HEK293 (cell line): ENCODE data around the gene PDE10A.

Experiments used
- BCL11B ChIP-seq: fragments of 450-650 bp; formaldehyde crosslinking; IDR thresholded peaks from 2 replicates; pipeline ENCODE4 v1.5.1; 2016; ENCODE audit warnings: low read depth, missing biosample characterization, missing genetic modification characterization
- FEZF1 ChIP-seq: fragments of 450-650 bp; formaldehyde crosslinking; IDR thresholded peaks from 2 replicates; pipeline ENCODE4 v1.5.1; 2016; ENCODE audit warnings: missing biosample characterization, missing genetic modification characterization
- GLIS1 ChIP-seq: fragments of 450-650 bp; formaldehyde crosslinking; IDR thresholded peaks from 2 replicates; pipeline ENCODE4 v1.5.1; 2016; ENCODE audit warnings: missing biosample characterization, missing genetic modification characterization
- KLF17 ChIP-seq: fragments of 450-650 bp; formaldehyde crosslinking; IDR thresholded peaks from 2 replicates; pipeline ENCODE4 v1.5.1; 2016; ENCODE audit warnings: missing biosample characterization, missing genetic modification characterization
- KLF7 ChIP-seq: fragments of 450-650 bp; formaldehyde crosslinking; IDR thresholded peaks from 2 replicates; pipeline ENCODE4 v1.5.1; 2016; ENCODE audit warnings: missing biosample characterization, missing genetic modification characterization, borderline replicate concordance
- REST ChIP-seq: fragments of 450-650 bp; formaldehyde crosslinking; IDR thresholded peaks from 2 replicates; pipeline ENCODE4 v1.5.1; 2016; ENCODE audit warnings: missing biosample characterization, missing genetic modification characterization
- SP2 ChIP-seq: fragments of 450-650 bp; formaldehyde crosslinking; IDR thresholded peaks from 2 replicates; pipeline ENCODE4 v1.5.1; 2016; ENCODE audit warnings: missing biosample characterization, missing genetic modification characterization
- YY2 ChIP-seq: fragments of 450-650 bp; formaldehyde crosslinking; IDR thresholded peaks from 2 replicates; pipeline ENCODE4 v1.5.1; 2016; ENCODE audit warnings: missing biosample characterization, missing genetic modification characterization
- ZBTB49 ChIP-seq: fragments of 450-650 bp; formaldehyde crosslinking; IDR thresholded peaks from 2 replicates; pipeline ENCODE4 v1.5.1; 2016; ENCODE audit warnings: missing biosample characterization, missing genetic modification characterization, low read depth
- ZNF114 ChIP-seq: fragments of 450-650 bp; formaldehyde crosslinking; IDR thresholded peaks from 2 replicates; pipeline ENCODE4 v1.5.0; 2017; ENCODE audit warnings: missing biosample characterization, missing genetic modification characterization
- ZNF121 ChIP-seq: fragments of 450-650 bp; formaldehyde crosslinking; IDR thresholded peaks from 2 replicates; pipeline ENCODE4 v1.5.1; 2016; ENCODE audit warnings: missing biosample characterization, missing genetic modification characterization
- ZNF138 ChIP-seq: fragments of 450-650 bp; formaldehyde crosslinking; IDR thresholded peaks from 2 replicates; pipeline ENCODE4 v1.5.1; 2016; ENCODE audit warnings: missing biosample characterization, missing genetic modification characterization, borderline replicate concordance
- ZNF146 ChIP-seq: fragments of 450-650 bp; formaldehyde crosslinking; IDR thresholded peaks from 2 replicates; pipeline ENCODE4 v1.5.1; 2016; ENCODE audit warnings: missing biosample characterization, missing genetic modification characterization
- ZNF175 ChIP-seq: fragments of 450-650 bp; formaldehyde crosslinking; IDR thresholded peaks from 2 replicates; pipeline ENCODE4 v1.5.1; 2016; ENCODE audit warnings: missing biosample characterization, missing genetic modification characterization
- ZNF18 ChIP-seq: fragments of 450-650 bp; formaldehyde crosslinking; IDR thresholded peaks from 2 replicates; pipeline ENCODE4 v1.5.1; 2016; ENCODE audit warnings: missing biosample characterization, missing genetic modification characterization
- ZNF24 ChIP-seq: fragments of 450-650 bp; formaldehyde crosslinking; IDR thresholded peaks from 2 replicates; pipeline ENCODE4 v1.5.1; 2016; ENCODE audit warnings: missing biosample characterization, missing genetic modification characterization
- ZNF266 ChIP-seq: fragments of 450-650 bp; formaldehyde crosslinking; IDR thresholded peaks from 2 replicates; pipeline ENCODE4 v1.5.1; 2016; ENCODE audit warnings: missing biosample characterization, missing genetic modification characterization, low read depth
- ZNF350 ChIP-seq: fragments of 450-650 bp; formaldehyde crosslinking; IDR thresholded peaks from 2 replicates; pipeline ENCODE4 v1.5.0; 2017; ENCODE audit warnings: missing biosample characterization, mild to moderate bottlenecking, missing genetic modification characterization
- ZNF398 ChIP-seq: fragments of 450-650 bp; formaldehyde crosslinking; IDR thresholded peaks from 2 replicates; pipeline ENCODE4 v1.5.1; 2017; ENCODE audit warnings: missing biosample characterization, missing genetic modification characterization
- ZNF488 ChIP-seq: fragments of 450-650 bp; formaldehyde crosslinking; IDR thresholded peaks from 2 replicates; pipeline ENCODE4 v1.5.1; 2016; ENCODE audit warnings: missing biosample characterization, missing genetic modification characterization
- ZNF555 ChIP-seq: fragments of 450-650 bp; formaldehyde crosslinking; conservative IDR thresholded peaks from 2 replicates; pipeline ENCODE4 v1.5.1; 2017; ENCODE audit warnings: missing biosample characterization, mild to moderate bottlenecking, missing genetic modification characterization, inconsistent platforms
- ZNF571 ChIP-seq: fragments of 450-650 bp; formaldehyde crosslinking; IDR thresholded peaks from 2 replicates; pipeline ENCODE4 v1.5.0; 2017; ENCODE audit warnings: missing biosample characterization, missing genetic modification characterization
- ZNF580 ChIP-seq: fragments of 450-650 bp; formaldehyde crosslinking; IDR thresholded peaks from 2 replicates; pipeline ENCODE4 v1.5.1; 2016; ENCODE audit warnings: missing biosample characterization, missing genetic modification characterization
- ZNF621 ChIP-seq: fragments of 450-650 bp; formaldehyde crosslinking; IDR thresholded peaks from 2 replicates; pipeline ENCODE4 v1.5.1; 2017; ENCODE audit warnings: missing biosample characterization, missing genetic modification characterization
- ZNF670 ChIP-seq: fragments of 450-650 bp; formaldehyde crosslinking; IDR thresholded peaks from 2 replicates; pipeline ENCODE4 v1.5.1; 2016; ENCODE audit warnings: missing biosample characterization, missing genetic modification characterization, low read depth
- ZNF776 ChIP-seq: fragments of 450-650 bp; formaldehyde crosslinking; IDR thresholded peaks from 2 replicates; pipeline ENCODE4 v1.5.0; 2017; ENCODE audit warnings: missing biosample characterization, missing genetic modification characterization, borderline replicate concordance
- ZNF777 ChIP-seq: fragments of 450-650 bp; formaldehyde crosslinking; IDR thresholded peaks from 2 replicates; pipeline ENCODE4 v1.5.1; 2017; ENCODE audit warnings: missing biosample characterization, missing genetic modification characterization, borderline replicate concordance
- ZNF843 ChIP-seq: fragments of 450-650 bp; formaldehyde crosslinking; IDR thresholded peaks from 2 replicates; pipeline ENCODE4 v1.5.1; 2016; ENCODE audit warnings: missing biosample characterization, missing genetic modification characterization

PDE10A gene

GRCh38 chr6:165674155-165675029, 11.4 kb upstream of the PDE10A start (continued):
- no peak for TF ChIP-seq ZNF114 (tag by site-specific recombination)
- TF ChIP-seq ZNF580 (tag by site-specific recombination) = peak; percentile 72
- TF ChIP-seq ZNF670 (tag by site-specific recombination) = no peak
- no peak for TF ChIP-seq ZNF621 (tag by site-specific recombination)
- TF ChIP-seq ZNF175 (tag by site-specific recombination) = no peak
- TF ChIP-seq ZNF138 (tag by site-specific recombination) = no peak
- TF ChIP-seq ZNF266 = no peak
- TF ChIP-seq ZNF777 (tag by site-specific recombination) = no peak
- 0 out of 2 replicates have a peak, but pooled peaks have one; percentile 25 for TF ChIP-seq ZBTB49
- peak; percentile 67 for TF ChIP-seq ZNF18
- no peak for TF ChIP-seq BCL11B (tag by site-specific recombination)
- no peak for TF ChIP-seq ZNF555 (tag by site-specific recombination)
- TF ChIP-seq ZNF350 (tag by site-specific recombination) = no peak
- peak; percentile 100 for TF ChIP-seq FEZF1 (tag by site-specific recombination)
- TF ChIP-seq ZNF488 = no peak
- no peak for TF ChIP-seq ZNF776 (tag by site-specific recombination)
- TF ChIP-seq ZNF121 = 0 out of 2 replicates have a peak, but pooled peaks have one; percentile 32
- no peak for TF ChIP-seq KLF17 (tag by site-specific recombination)
- no peak for TF ChIP-seq ZNF398 (tag by site-specific recombination)
- TF ChIP-seq GLIS1 (tag by site-specific recombination) = peak; percentile 50; the same call in 1 of the 2 replicates
- no peak for TF ChIP-seq ZNF146 (tag by site-specific recombination)
- TF ChIP-seq REST (tag by site-specific recombination) = no peak
- TF ChIP-seq ZNF571 (tag by site-specific recombination) = no peak
- TF ChIP-seq ZNF24 (tag by site-specific recombination) = peak; percentile 75; the same call in 1 of the 2 replicates
- TF ChIP-seq ZNF843 (tag by site-specific recombination) = peak; percentile 95
- peak; percentile 66 for TF ChIP-seq SP2 (tag by site-specific recombination)
- TF ChIP-seq KLF7 (tag by site-specific recombination) = 0 out of 2 replicates have a peak, but pooled peaks have one; percentile 54
- TF ChIP-seq YY2 = 0 out of 2 replicates have a peak, but pooled peaks have one; percentile 25
